SK-N-SH treated with all-trans-retinoic acid at 6 μM for 48 hours (cell line): Measurements from ENCODE around the gene TNFRSF1A.

Source experiments
- ATAC-seq: fragments of 200-7000 bp; cut with Tn5 transposase; 3 replicates; pipeline ENCODE4 v1.9.1; 2020; ENCODE audit warnings: mild to moderate bottlenecking, moderate library complexity
- ARNTL ChIP-seq: fragments of 450-650 bp; formaldehyde crosslinking; IDR thresholded peaks from 2 replicates; pipeline ENCODE4 v1.5.0; 2020; ENCODE audit warnings: low read depth, mild to moderate bottlenecking, moderate library complexity, borderline replicate concordance
- CREB5 ChIP-seq: fragments of 250-450 bp; sonication (Bioruptor Pico); IDR thresholded peaks from 2 replicates; pipeline ENCODE4 v1.5.1; 2020; ENCODE audit warnings: low read depth, mild to moderate bottlenecking, moderate library complexity
- CSDC2 ChIP-seq: fragments of 250-450 bp; sonication (Bioruptor Pico); IDR thresholded peaks from 2 replicates; pipeline ENCODE4 v1.5.0; 2020; ENCODE audit warnings: mild to moderate bottlenecking, moderate library complexity
- ESRRG ChIP-seq: fragments of 250-450 bp; sonication (Bioruptor Pico); IDR thresholded peaks from 2 replicates; pipeline ENCODE4 v1.6.1; 2021; ENCODE audit warnings: mild to moderate bottlenecking
- GLIS3 ChIP-seq: fragments of 250-450 bp; sonication (Bioruptor Pico); IDR thresholded peaks from 2 replicates; pipeline ENCODE4 v1.5.0; 2020; ENCODE audit warnings: mild to moderate bottlenecking, moderate library complexity
- ISL1 ChIP-seq: fragments of 250-450 bp; sonication (Bioruptor Pico); IDR thresholded peaks from 2 replicates; pipeline ENCODE4 v2.1.2; 2022; ENCODE audit warnings: mild to moderate bottlenecking, moderate library complexity
- OSR1 ChIP-seq: fragments of 250-450 bp; sonication (Bioruptor Pico); IDR thresholded peaks from 2 replicates; pipeline ENCODE4 v1.8.0; 2022; ENCODE audit warnings: moderate library complexity, mild to moderate bottlenecking, inconsistent platforms
- PATZ1 ChIP-seq: fragments of 250-450 bp; sonication (Bioruptor Pico); IDR thresholded peaks from 2 replicates; pipeline ENCODE4 v1.8.0; 2020; ENCODE audit warnings: mild to moderate bottlenecking, moderate library complexity, borderline replicate concordance
- POU6F1 ChIP-seq: fragments of 250-450 bp; sonication (Bioruptor Pico); IDR thresholded peaks from 2 replicates; pipeline ENCODE4 v1.8.0; 2021; ENCODE audit warnings: low read depth, mild to moderate bottlenecking, moderate library complexity, borderline replicate concordance
- PPARA ChIP-seq: fragments of 250-450 bp; sonication (Bioruptor Pico); IDR thresholded peaks from 2 replicates; pipeline ENCODE4 v1.5.0; 2020; ENCODE audit warnings: mild to moderate bottlenecking, borderline replicate concordance
- RARB ChIP-seq: fragments of 250-450 bp; sonication (Bioruptor Pico); IDR thresholded peaks from 2 replicates; pipeline ENCODE4 v1.8.0; 2021; ENCODE audit warnings: mild to moderate bottlenecking, moderate library complexity
- SNAI2 ChIP-seq: fragments of 250-450 bp; sonication (Bioruptor Pico); IDR thresholded peaks from 2 replicates; pipeline ENCODE4 v1.5.0; 2020; ENCODE audit warnings: mild to moderate bottlenecking, moderate library complexity
- TCF4 ChIP-seq: fragments of 250-450 bp; sonication (Bioruptor Pico); IDR thresholded peaks from 2 replicates; pipeline ENCODE4 v1.8.0; 2021; ENCODE audit warnings: mild to moderate bottlenecking, moderate library complexity, borderline replicate concordance
- TSHZ2 ChIP-seq: fragments of 250-450 bp; sonication (Bioruptor Pico); IDR thresholded peaks from 2 replicates; pipeline ENCODE4 v1.5.0; 2020; ENCODE audit warnings: mild to moderate bottlenecking, moderate library complexity
- ZC3H10 ChIP-seq: fragments of 250-450 bp; sonication (Bioruptor Pico); IDR thresholded peaks from 2 replicates; pipeline ENCODE4 v1.5.1; 2021; ENCODE audit warnings: mild to moderate bottlenecking, moderate library complexity
- ZFP30 ChIP-seq: fragments of 450-650 bp; formaldehyde crosslinking; IDR thresholded peaks from 2 replicates; pipeline ENCODE4 v1.5.0; 2022; ENCODE audit warnings: mild to moderate bottlenecking, moderate library complexity
- ZNF565 ChIP-seq: fragments of 450-650 bp; formaldehyde crosslinking; conservative IDR thresholded peaks from 2 replicates; pipeline ENCODE4 v1.5.0; 2020; ENCODE audit warnings: low read depth, mild to moderate bottlenecking, moderate library complexity
- ZNF70 ChIP-seq: fragments of 450-650 bp; formaldehyde crosslinking; IDR thresholded peaks from 2 replicates; pipeline ENCODE4 v1.5.0; 2020; ENCODE audit warnings: mild to moderate bottlenecking, moderate library complexity
- ZNF8 ChIP-seq: fragments of 450-650 bp; formaldehyde crosslinking; IDR thresholded peaks from 2 replicates; pipeline ENCODE4 v1.5.0; 2020; ENCODE audit warnings: mild to moderate bottlenecking, moderate library complexity
- TF ChIP-seq, protein P1 (sequence below): fragments of 250-450 bp; sonication (Bioruptor Pico); IDR thresholded peaks from 2 replicates; pipeline ENCODE4 v1.5.1; 2021; ENCODE audit warnings: mild to moderate bottlenecking, moderate library complexity

The TNFRSF1A gene

GRCh38 chr12:6343518-6343917, 1.6 kb upstream of the TNFRSF1A start:
- TF ChIP-seq ZC3H10 (CRISPR knock-in tag): no peak
- TF ChIP-seq ZNF8: no peak
- no peak for TF ChIP-seq CREB5
- no peak for TF ChIP-seq ARNTL (CRISPR knock-in tag)
- TF ChIP-seq PPARA (CRISPR knock-in tag): no peak
- TF ChIP-seq ZFP30: no peak
- no peak for TF ChIP-seq SNAI2 (CRISPR knock-in tag)
- TF ChIP-seq ESRRG: no peak
- TF ChIP-seq OSR1 (CRISPR knock-in tag): no peak
- ATAC-seq: no peak

GRCh38 chr12:6342140-6342889, 439 bp upstream of the TNFRSF1A start:
- no peak for TF ChIP-seq SNAI2 (CRISPR knock-in tag)
- TF ChIP-seq ZNF565 (CRISPR knock-in tag): no peak
- no peak for TF ChIP-seq ZNF8
- no peak for TF ChIP-seq OSR1 (CRISPR knock-in tag)
- TF ChIP-seq GLIS3 (CRISPR knock-in tag): no peak
- no peak for TF ChIP-seq ESRRG
- no peak for TF ChIP-seq CSDC2 (CRISPR knock-in tag)
- TF ChIP-seq CREB5: no peak

GRCh38 chr12:6340745-6341416, 995 bp downstream of the TNFRSF1A start:
- no peak for TF ChIP-seq OSR1 (CRISPR knock-in tag)
- TF ChIP-seq ZNF8: no peak
- no peak for TF ChIP-seq CREB5
- TF ChIP-seq PATZ1: no peak
- TF ChIP-seq ESRRG: no peak
- TF ChIP-seq, protein P1, sequence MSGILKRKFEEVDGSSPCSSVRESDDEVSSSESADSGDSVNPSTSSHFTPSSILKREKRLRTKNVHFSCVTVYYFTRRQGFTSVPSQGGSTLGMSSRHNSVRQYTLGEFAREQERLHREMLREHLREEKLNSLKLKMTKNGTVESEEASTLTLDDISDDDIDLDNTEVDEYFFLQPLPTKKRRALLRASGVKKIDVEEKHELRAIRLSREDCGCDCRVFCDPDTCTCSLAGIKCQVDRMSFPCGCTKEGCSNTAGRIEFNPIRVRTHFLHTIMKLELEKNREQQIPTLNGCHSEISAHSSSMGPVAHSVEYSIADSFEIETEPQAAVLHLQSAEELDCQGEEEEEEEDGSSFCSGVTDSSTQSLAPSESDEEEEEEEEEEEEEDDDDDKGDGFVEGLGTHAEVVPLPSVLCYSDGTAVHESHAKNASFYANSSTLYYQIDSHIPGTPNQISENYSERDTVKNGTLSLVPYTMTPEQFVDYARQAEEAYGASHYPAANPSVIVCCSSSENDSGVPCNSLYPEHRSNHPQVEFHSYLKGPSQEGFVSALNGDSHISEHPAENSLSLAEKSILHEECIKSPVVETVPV: no peak
- no peak for TF ChIP-seq TSHZ2 (CRISPR knock-in tag)
- no peak for TF ChIP-seq GLIS3 (CRISPR knock-in tag)
- TF ChIP-seq ISL1 (CRISPR knock-in tag): no peak
- no peak for TF ChIP-seq SNAI2 (CRISPR knock-in tag)
- no peak for TF ChIP-seq ZNF70 (CRISPR knock-in tag)
- TF ChIP-seq PPARA (CRISPR knock-in tag): no peak
- TF ChIP-seq POU6F1 (CRISPR knock-in tag): no peak
- TF ChIP-seq RARB: no peak
- no peak for TF ChIP-seq TCF4 (CRISPR knock-in tag)

More at GRCh38 chr12:6342140-6342889, 439 bp upstream of the TNFRSF1A start:
- ATAC-seq: peak; percentile 2; the same call in 1 of the 3 replicates

More at GRCh38 chr12:6340745-6341416, 995 bp downstream of the TNFRSF1A start:
- no peak for ATAC-seq
